Measurements from ENCODE around the gene SPRY2. TPM values are rescaled to one million over a fixed set of nuclear protein-coding genes. Genes with fewer than 3 reads are reported as not detected.

SPRY2 gene
- total RNA-seq, 1 experiment from 2014 or later: 28.9 TPM

DNA sequence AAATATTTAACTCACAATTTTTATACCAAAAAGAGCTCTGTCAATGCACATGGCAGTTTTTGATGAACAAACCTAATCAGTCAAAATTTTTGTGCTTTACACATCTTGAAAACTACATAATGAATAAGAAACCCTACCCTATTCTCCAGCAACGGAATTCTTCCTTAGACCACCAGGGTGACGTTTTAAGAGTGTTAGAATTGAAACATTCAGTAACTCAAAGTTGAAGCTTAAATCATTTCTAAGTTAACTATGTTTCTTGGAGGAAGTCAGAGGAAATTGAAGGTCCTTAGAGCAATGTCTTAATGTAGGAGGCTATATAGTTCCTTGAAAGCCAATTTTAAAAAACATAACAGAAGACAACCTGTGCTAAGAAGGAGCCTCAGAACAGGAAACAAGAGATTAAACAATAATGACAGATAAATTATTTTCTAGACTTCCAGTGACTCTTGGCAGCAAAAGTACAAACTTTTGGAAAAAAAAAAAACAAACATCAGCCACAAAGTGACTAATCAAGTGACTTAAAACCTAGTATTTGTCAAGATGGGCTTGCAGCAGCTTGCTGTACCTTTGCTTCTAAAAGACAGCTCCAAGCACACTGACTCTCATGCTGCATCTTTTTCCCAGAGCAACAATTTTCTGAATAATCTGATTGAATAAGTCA lies 6.2 kb downstream of the SPRY2 start:
- H3K9me3 Mint-ChIP-seq (ENCODE audit: unreplicated experiment): no peaks in the 10 kb centered on the region
- CTCF ChIA-PET: no interaction called here
- no peaks in the 10 kb centered on the region for H3K27me3 Mint-ChIP-seq (ENCODE audit: insufficient read depth, unreplicated experiment)
- H3K27me3 ChIP-seq (replicated peaks; ENCODE audit: control insufficient read depth, insufficient read depth, low read length): no peaks in the 10 kb centered on the region
- H3K4me1 ChIP-seq: peaks cover 10% of the 10 kb centered on the region
- peaks cover 7% of the 10 kb centered on the region for H3K4me1 Mint-ChIP-seq (ENCODE audit: low read depth, unreplicated experiment)
- H3K27ac Mint-ChIP-seq (ENCODE audit: unreplicated experiment): no peak overlapping the region
- no TSS peak for BruUV-seq (replicated peaks)
- no peak overlapping the region for H3K4me3 Mint-ChIP-seq (ENCODE audit: unreplicated experiment)
- 0 out of 2 replicates have a peak, but pooled peaks cover 5% of the 10 kb centered on the region for H3K36me3 ChIP-seq (ENCODE audit: control insufficient read depth, insufficient read depth, low read length)
- H3K4me3 ChIP-seq (ENCODE audit: low read depth, low read length): no peak overlapping the region
- no peaks in the 10 kb centered on the region for H3K9me3 ChIP-seq
- no peak for DNase-seq
- peaks cover 56% of the 10 kb centered on the region for H3K36me3 Mint-ChIP-seq (ENCODE audit: insufficient read depth, unreplicated experiment)
- POLR2A ChIA-PET: no interaction called here
- intact Hi-C loops (cut with micrococcal nuclease; ENCODE audit: unreplicated experiment): no loop called here
- TF ChIP-seq, protein P1, sequence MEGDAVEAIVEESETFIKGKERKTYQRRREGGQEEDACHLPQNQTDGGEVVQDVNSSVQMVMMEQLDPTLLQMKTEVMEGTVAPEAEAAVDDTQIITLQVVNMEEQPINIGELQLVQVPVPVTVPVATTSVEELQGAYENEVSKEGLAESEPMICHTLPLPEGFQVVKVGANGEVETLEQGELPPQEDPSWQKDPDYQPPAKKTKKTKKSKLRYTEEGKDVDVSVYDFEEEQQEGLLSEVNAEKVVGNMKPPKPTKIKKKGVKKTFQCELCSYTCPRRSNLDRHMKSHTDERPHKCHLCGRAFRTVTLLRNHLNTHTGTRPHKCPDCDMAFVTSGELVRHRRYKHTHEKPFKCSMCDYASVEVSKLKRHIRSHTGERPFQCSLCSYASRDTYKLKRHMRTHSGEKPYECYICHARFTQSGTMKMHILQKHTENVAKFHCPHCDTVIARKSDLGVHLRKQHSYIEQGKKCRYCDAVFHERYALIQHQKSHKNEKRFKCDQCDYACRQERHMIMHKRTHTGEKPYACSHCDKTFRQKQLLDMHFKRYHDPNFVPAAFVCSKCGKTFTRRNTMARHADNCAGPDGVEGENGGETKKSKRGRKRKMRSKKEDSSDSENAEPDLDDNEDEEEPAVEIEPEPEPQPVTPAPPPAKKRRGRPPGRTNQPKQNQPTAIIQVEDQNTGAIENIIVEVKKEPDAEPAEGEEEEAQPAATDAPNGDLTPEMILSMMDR (IDR thresholded peaks at IDR 0.05; ENCODE audit: insufficient read depth in 1 of 2, low read depth in 1 of 2, low read length in 1 of 2, severe bottlenecking in 1 of 2, unreplicated experiment in 1 of 2): no peak

GRCh38 chr13:80331984-80332383 lies 8.9 kb downstream of the SPRY2 start:
- Mint-ChIP-seq H3K9me3 (ENCODE audit: unreplicated experiment) (no peaks in the 10 kb centered on the region), H3K27me3 (ENCODE audit: insufficient read depth, unreplicated experiment) (no peaks in the 10 kb centered on the region), H3K4me3 (ENCODE audit: unreplicated experiment) (no peak overlapping the region), H3K4me1 (ENCODE audit: low read depth, unreplicated experiment) (peaks cover 7% of the 10 kb centered on the region), H3K36me3 (ENCODE audit: insufficient read depth, unreplicated experiment) (peaks cover 49% of the 10 kb centered on the region), H3K27ac (ENCODE audit: unreplicated experiment) (no peak overlapping the region)
- no TSS peak for BruUV-seq (replicated peaks)
- H3K36me3 ChIP-seq (ENCODE audit: control insufficient read depth, insufficient read depth, low read length): 0 out of 2 replicates have a peak, but pooled peaks cover 3% of the 10 kb centered on the region
- no peak overlapping the region for H3K4me3 ChIP-seq (ENCODE audit: low read depth, low read length)
- TF ChIP-seq, protein P1 (IDR thresholded peaks at IDR 0.05; ENCODE audit: insufficient read depth in 1 of 2, low read depth in 1 of 2, low read length in 1 of 2, severe bottlenecking in 1 of 2, unreplicated experiment in 1 of 2): no peak
- intact Hi-C loops (cut with micrococcal nuclease; ENCODE audit: unreplicated experiment): no loop called here
- H3K27me3 ChIP-seq (replicated peaks; ENCODE audit: control insufficient read depth, insufficient read depth, low read length): no peaks in the 10 kb centered on the region
- POLR2A ChIA-PET: no interaction called here
- no peak for DNase-seq
- no peaks in the 10 kb centered on the region for H3K9me3 ChIP-seq
- peaks cover under 1% of the 10 kb centered on the region; the same call in 1 of the 2 replicates for H3K4me1 ChIP-seq
- CTCF ChIA-PET: interaction anchor here (0.5 kb wide), 1 partner anchor 110 kb away, joined by 5 read pairs; no protein-coding TSS in a partner anchor

DNA sequence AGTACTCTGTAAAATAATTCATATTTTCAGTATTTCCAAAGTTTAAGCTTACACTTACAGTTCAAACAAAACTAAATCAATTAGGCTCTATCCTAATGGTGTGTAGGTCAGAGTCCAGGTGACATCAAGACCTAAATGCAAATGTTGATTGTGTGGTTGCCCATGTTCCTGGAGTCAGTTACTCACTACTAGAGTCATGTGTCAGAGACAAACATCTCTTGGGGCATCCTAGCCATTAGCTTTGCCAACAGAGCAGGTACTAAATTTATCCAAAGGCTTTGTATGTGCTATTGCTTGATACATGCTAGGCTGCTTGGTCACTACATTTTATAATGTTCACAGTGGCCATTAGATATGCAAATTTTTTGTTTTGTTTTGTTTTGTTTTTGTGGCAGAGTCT lies 11.7 kb downstream of the SPRY2 start:
- Histone ChIP-seq H3K36me3 (ENCODE audit: control insufficient read depth, insufficient read depth, low read length) (no peaks in the 10 kb centered on the region), H3K4me1 (no peaks in the 10 kb centered on the region), H3K9me3 (no peaks in the 10 kb centered on the region), H3K4me3 (ENCODE audit: low read depth, low read length) (no peak overlapping the region), H3K27me3 (replicated peaks; ENCODE audit: control insufficient read depth, insufficient read depth, low read length) (no peaks in the 10 kb centered on the region)
- CTCF ChIA-PET: no interaction called here
- DNase-seq: no peak
- Mint-ChIP-seq H3K4me1 (ENCODE audit: low read depth, unreplicated experiment) (peaks cover 7% of the 10 kb centered on the region), H3K4me3 (ENCODE audit: unreplicated experiment) (no peak overlapping the region), H3K27ac (ENCODE audit: unreplicated experiment) (no peak overlapping the region), H3K27me3 (ENCODE audit: insufficient read depth, unreplicated experiment) (no peaks in the 10 kb centered on the region), H3K36me3 (ENCODE audit: insufficient read depth, unreplicated experiment) (peaks cover 25% of the 10 kb centered on the region), H3K9me3 (ENCODE audit: unreplicated experiment) (no peaks in the 10 kb centered on the region)
- BruUV-seq (replicated peaks): no TSS peak
- POLR2A ChIA-PET: no interaction called here
- intact Hi-C loops (cut with micrococcal nuclease; ENCODE audit: unreplicated experiment): no loop called here
- TF ChIP-seq, protein P1 (IDR thresholded peaks at IDR 0.05; ENCODE audit: insufficient read depth in 1 of 2, low read depth in 1 of 2, low read length in 1 of 2, severe bottlenecking in 1 of 2, unreplicated experiment in 1 of 2): no peak
